GM13976 (cell line): Measurements from ENCODE around the gene SLC15A5.

Source experiments
- DNase-seq: peaks from one replicate; pipeline ENCODE4 v3.0.0; 2012; ENCODE audit warnings: low spot score
- in situ Hi-C: fragments of 300-500 bp; cut with MboI; formaldehyde crosslinking; loops from one replicate; pipeline ENCODE4 v1.12.0; 2022; ENCODE audit warnings: low sequenced_read_pairs, mixed read lengths, inconsistent platforms; ENCODE audit not compliant: unreplicated experiment
- TF ChIP-seq, protein P1 (sequence below): IDR thresholded peaks from 2 replicates; pipeline ENCODE4 v1.5.1; 2012; ENCODE audit warnings: borderline replicate concordance, mild to moderate bottlenecking; ENCODE audit not compliant: insufficient read depth; ENCODE audit errors: extremely low read depth, missing control alignments, control extremely low read depth

The SLC15A5 gene

DNA sequence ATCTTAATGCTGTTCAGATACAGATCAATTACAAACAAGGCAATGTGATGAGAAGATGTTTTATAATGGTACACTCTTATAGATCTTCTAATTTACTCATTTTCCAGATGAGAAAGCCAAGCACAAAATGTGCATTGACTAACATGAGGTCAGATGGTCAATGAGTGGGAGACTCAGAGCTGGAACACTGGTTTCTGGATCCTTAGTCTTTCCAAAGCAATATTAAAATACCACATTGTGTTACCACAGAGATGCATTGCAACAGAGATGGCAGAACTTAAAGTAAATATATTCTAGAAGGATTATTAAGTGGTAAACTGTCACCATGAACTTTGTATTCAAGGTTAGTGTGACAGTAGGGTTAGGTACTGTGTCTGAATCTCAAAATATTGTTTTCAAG lies 113.6 kb downstream of the SLC15A5 start:
- DNase-seq: no peak
- in situ Hi-C loops: no loop called here
- TF ChIP-seq, protein P1, sequence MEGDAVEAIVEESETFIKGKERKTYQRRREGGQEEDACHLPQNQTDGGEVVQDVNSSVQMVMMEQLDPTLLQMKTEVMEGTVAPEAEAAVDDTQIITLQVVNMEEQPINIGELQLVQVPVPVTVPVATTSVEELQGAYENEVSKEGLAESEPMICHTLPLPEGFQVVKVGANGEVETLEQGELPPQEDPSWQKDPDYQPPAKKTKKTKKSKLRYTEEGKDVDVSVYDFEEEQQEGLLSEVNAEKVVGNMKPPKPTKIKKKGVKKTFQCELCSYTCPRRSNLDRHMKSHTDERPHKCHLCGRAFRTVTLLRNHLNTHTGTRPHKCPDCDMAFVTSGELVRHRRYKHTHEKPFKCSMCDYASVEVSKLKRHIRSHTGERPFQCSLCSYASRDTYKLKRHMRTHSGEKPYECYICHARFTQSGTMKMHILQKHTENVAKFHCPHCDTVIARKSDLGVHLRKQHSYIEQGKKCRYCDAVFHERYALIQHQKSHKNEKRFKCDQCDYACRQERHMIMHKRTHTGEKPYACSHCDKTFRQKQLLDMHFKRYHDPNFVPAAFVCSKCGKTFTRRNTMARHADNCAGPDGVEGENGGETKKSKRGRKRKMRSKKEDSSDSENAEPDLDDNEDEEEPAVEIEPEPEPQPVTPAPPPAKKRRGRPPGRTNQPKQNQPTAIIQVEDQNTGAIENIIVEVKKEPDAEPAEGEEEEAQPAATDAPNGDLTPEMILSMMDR: no peak

GRCh38 chr12:16163146-16163545 lies 114.3 kb downstream of the SLC15A5 start:
- in situ Hi-C loops: no loop called here
- DNase-seq: no peak
- TF ChIP-seq, protein P1: no peak

DNA sequence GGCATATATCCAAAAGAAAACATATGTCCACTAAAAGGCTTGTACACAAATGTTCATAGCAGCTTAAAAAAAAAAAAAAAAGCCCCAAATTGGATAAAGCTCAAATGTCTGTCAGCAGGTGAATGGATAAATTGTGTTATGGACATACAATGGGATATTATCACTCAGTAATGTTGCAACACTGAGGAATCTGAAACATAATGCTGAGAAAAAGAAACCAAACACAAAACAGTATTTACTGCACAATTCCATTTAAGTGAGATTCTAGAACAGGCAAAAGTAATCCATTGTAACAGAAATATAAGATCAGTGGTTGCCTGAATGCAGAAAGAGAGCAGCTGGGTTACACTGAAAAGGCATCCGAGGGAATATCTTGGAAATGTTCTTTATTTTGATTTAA lies 117.9 kb downstream of the SLC15A5 start:
- no peak for DNase-seq
- TF ChIP-seq, protein P1: no peak
- in situ Hi-C loops: no loop called here

GRCh38 chr12:16158050-16158449 lies 119.4 kb downstream of the SLC15A5 start:
- TF ChIP-seq, protein P1: no peak
- DNase-seq: no peak
- in situ Hi-C loops: no loop called here

DNA sequence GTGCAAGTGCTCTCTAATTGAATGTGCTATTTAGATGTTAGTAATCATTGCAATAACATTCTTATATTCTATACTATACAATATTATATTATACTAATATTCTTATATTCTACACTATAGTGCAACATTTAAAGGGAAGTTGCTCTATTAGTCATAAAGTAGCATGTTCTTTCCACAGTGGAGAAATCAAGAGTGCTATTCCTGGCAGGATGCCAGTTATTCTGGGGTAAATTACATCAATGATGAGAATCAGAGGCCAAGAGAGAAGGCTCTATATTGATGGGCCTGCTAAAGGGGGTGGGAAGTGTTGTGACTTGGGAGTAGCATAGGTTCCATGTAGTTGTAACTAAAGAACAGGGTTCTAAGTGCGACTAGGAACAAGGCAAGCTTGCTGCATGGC lies 121.5 kb downstream of the SLC15A5 start:
- in situ Hi-C loops: no loop called here
- DNase-seq: no peak
- TF ChIP-seq, protein P1: no peak

- in situ Hi-C loops: no loop called here
- TF ChIP-seq, protein P1: no peak
- DNase-seq: no peak
Measured at GRCh38 chr12:16154990-16155389, 122.5 kb downstream of the SLC15A5 start.
